ENCODE results near the gene ADAMTS5. TPM values are rescaled to one million over a fixed set of nuclear protein-coding genes. Genes with fewer than 3 reads are reported as not detected.

Gene ADAMTS5
- total and polyA plus RNA-seq, 2 of the 13 experiments (the other 11 are each of a cell fraction or from before 2014, with no cell fraction given): not detected

- H3K27me3 ChIP-seq (ENCODE audit: control insufficient read depth in 1 of 2, insufficient read depth in 2 of 2, low read length in 2 of 2): no peaks in the 10 kb centered on the region
- no peak for FAIRE-seq
- 19% methylated on average over 4 of the region's 4 CpGs for WGBS (ENCODE audit: low lambda C conversion rate)
- no peak for ATAC-seq
- H3K4me1 ChIP-seq (ENCODE audit: insufficient read depth, low read length): no peaks in the 10 kb centered on the region
- no peak overlapping the region for H2AFZ ChIP-seq (ENCODE audit: low read length)
- BruUV-seq (replicated peaks): no TSS peak
- CTCF ChIA-PET (ENCODE audit: low intra/inter-chr PET ratio, low total read pairs): no interaction called here
- no peak for TF ChIP-seq ZNF124 (CRISPR knock-in tag; IDR thresholded peaks at IDR 0.05)
- no peak for TF ChIP-seq JUN (CRISPR knock-in tag; IDR thresholded peaks at IDR 0.05)
- TF ChIP-seq ZNF235 (CRISPR knock-in tag; IDR thresholded peaks at IDR 0.05; ENCODE audit: borderline replicate concordance): no peak
- no peak for TF ChIP-seq ZNF441 (CRISPR knock-in tag; IDR thresholded peaks at IDR 0.05; ENCODE audit: borderline replicate concordance)
- TF ChIP-seq REL (CRISPR knock-in tag; conservative IDR thresholded peaks at IDR 0.05): no peak
- TF ChIP-seq ASH2L (IDR thresholded peaks at IDR 0.05; ENCODE audit: insufficient read length, low read depth, low read length): no peak
- no peak for TF ChIP-seq ESRRA (CRISPR knock-in tag; IDR thresholded peaks at IDR 0.05; ENCODE audit: low read depth)
- no peaks in the 10 kb centered on the region for H4K20me1 ChIP-seq (ENCODE audit: insufficient read depth, low read length)
- no peak overlapping the region for H3K9ac ChIP-seq (ENCODE audit: insufficient read depth, low read depth, low read length)
- POLR2A ChIA-PET: no interaction called here
- intact Hi-C loops (cut with micrococcal nuclease; ENCODE audit: unreplicated experiment): no loop called here
- H3K79me2 ChIP-seq (ENCODE audit: insufficient read depth, low read length): no peaks in the 10 kb centered on the region
- peaks cover 63% of the 10 kb centered on the region for H3K9me3 ChIP-seq (ENCODE audit: low read length)
- no peak overlapping the region for H3K4me3 ChIP-seq (replicated peaks in 1 of 3; ENCODE audit: insufficient read depth in 1 of 3, low read depth in 2 of 3, low read length in 3 of 3)
- H3K36me3 ChIP-seq (replicated peaks in 1 of 2; ENCODE audit: control insufficient read depth in 1 of 2, insufficient read depth in 2 of 2, low read length in 2 of 2): no peaks in the 10 kb centered on the region
- H3K27ac ChIP-seq (ENCODE audit: extremely low read length, insufficient read depth, low read length): no peak overlapping the region
- in situ Hi-C loops (cut with HindIII; ENCODE audit: extremely low pct_ligation_motif_present, low pct_unique_long_range_greater_than_20kb): no loop called here
- no peak for DNase-seq (ENCODE audit: low spot score)
- H3K4me2 ChIP-seq (ENCODE audit: low read depth, low read length): no peak overlapping the region
These were observed 33.4 kb downstream of the ADAMTS5 start for GRCh38 chr21:26933448-26933847.

- intact Hi-C loops (cut with micrococcal nuclease; ENCODE audit: unreplicated experiment) (no loop called here), in situ Hi-C loops (cut with HindIII; ENCODE audit: extremely low pct_ligation_motif_present, low pct_unique_long_range_greater_than_20kb) (no loop called here)
- BruUV-seq (replicated peaks): no TSS peak
- no peak for FAIRE-seq
- H3K9ac ChIP-seq (ENCODE audit: insufficient read depth, low read depth, low read length): no peak overlapping the region
- CTCF ChIA-PET (ENCODE audit: low intra/inter-chr PET ratio, low total read pairs): no interaction called here
- H4K20me1 ChIP-seq (ENCODE audit: insufficient read depth, low read length): no peaks in the 10 kb centered on the region
- H3K4me2 ChIP-seq (ENCODE audit: low read depth, low read length): no peak overlapping the region
- H3K9me3 ChIP-seq (ENCODE audit: low read length): peaks cover 77% of the 10 kb centered on the region
- ATAC-seq: no peak
- no peak overlapping the region for H3K27ac ChIP-seq (ENCODE audit: extremely low read length, insufficient read depth, low read length)
- H3K4me1 ChIP-seq (ENCODE audit: insufficient read depth, low read length): no peaks in the 10 kb centered on the region
- no peaks in the 10 kb centered on the region for H3K36me3 ChIP-seq (replicated peaks in 1 of 2; ENCODE audit: control insufficient read depth in 1 of 2, insufficient read depth in 2 of 2, low read length in 2 of 2)
- POLR2A ChIA-PET: no interaction called here
- no peak for DNase-seq (ENCODE audit: low spot score)
- H3K27me3 ChIP-seq (ENCODE audit: control insufficient read depth in 1 of 2, insufficient read depth in 2 of 2, low read length in 2 of 2): no peaks in the 10 kb centered on the region
- H2AFZ ChIP-seq (ENCODE audit: low read length): no peak overlapping the region
- no peaks in the 10 kb centered on the region for H3K79me2 ChIP-seq (ENCODE audit: insufficient read depth, low read length)
- 11% methylated on average over 4 of the region's 4 CpGs for WGBS (ENCODE audit: low lambda C conversion rate)
- no peak overlapping the region for H3K4me3 ChIP-seq (replicated peaks in 1 of 3; ENCODE audit: insufficient read depth in 1 of 3, low read depth in 2 of 3, low read length in 3 of 3)
- TF ChIP-seq MXD1 (CRISPR knock-in tag; IDR thresholded peaks at IDR 0.05): no peak
- TF ChIP-seq POLR2A (IDR thresholded peaks at IDR 0.05; ENCODE audit: insufficient read depth in 1 of 2, low read depth in 2 of 2, low read length in 2 of 2): no peak
- TF ChIP-seq ZGPAT (CRISPR knock-in tag; IDR thresholded peaks at IDR 0.05): no peak
- TF ChIP-seq ZNF335 (CRISPR knock-in tag; IDR thresholded peaks at IDR 0.05): no peak
- TF ChIP-seq FOXP4 (CRISPR knock-in tag; IDR thresholded peaks at IDR 0.05): no peak
- no peak for TF ChIP-seq MBD4 (IDR thresholded peaks at IDR 0.05; ENCODE audit: borderline replicate concordance, low read length)
- TF ChIP-seq ZNF784 (CRISPR knock-in tag; IDR thresholded peaks at IDR 0.05; ENCODE audit: borderline replicate concordance): no peak
- no peak for TF ChIP-seq KLF13 (CRISPR knock-in tag; IDR thresholded peaks at IDR 0.05)
- TF ChIP-seq ZSCAN12 (CRISPR knock-in tag; IDR thresholded peaks at IDR 0.05): no peak
- no peak for TF ChIP-seq THAP11 (CRISPR knock-in tag; IDR thresholded peaks at IDR 0.05)
These were observed 41.3 kb downstream of the ADAMTS5 start for GRCh38 chr21:26925636-26926035.

All from HepG2 (cell line).